Measurements from ENCODE around the gene BCR.

Gene BCR

GRCh38 chr22:23164091-23164490, 16.2 kb upstream of the BCR start:
- no peak overlapping the region for H2AFZ ChIP-seq (ENCODE audit: low read depth, low read length, severe bottlenecking)
- no peak for TF ChIP-seq EZH2phosphoT487 (conservative IDR thresholded peaks at IDR 0.05; ENCODE audit: low read length)
- no peak for TF ChIP-seq CTCF (IDR thresholded peaks at IDR 0.05; ENCODE audit: insufficient read depth, low read length, poor library complexity, severe bottlenecking)

GRCh38 chr22:23166042-23166831, 14.1 kb upstream of the BCR start:
- H3K4me3 ChIP-seq (ENCODE audit: insufficient read depth, low read length, poor library complexity, severe bottlenecking) = no peak overlapping the region
- H3F3A ChIP-seq (ENCODE audit: insufficient read depth) = no peaks in the 10 kb centered on the region
- H3K27me3 ChIP-seq (ENCODE audit: low read length) = no peaks in the 10 kb centered on the region; the same call in 1 of the 2 replicates
- no peaks in the 10 kb centered on the region for H3K36me3 ChIP-seq (ENCODE audit: low read length)
- H4K20me1 ChIP-seq (ENCODE audit: low read depth, low read length) = no peaks in the 10 kb centered on the region
- no peak overlapping the region for H2AFZ ChIP-seq (ENCODE audit: low read depth, low read length, severe bottlenecking)
- no peak overlapping the region for H3K27ac ChIP-seq (ENCODE audit: low read depth, low read length)
- no peak for TF ChIP-seq CTCF (IDR thresholded peaks at IDR 0.05; ENCODE audit: insufficient read depth, low read length, poor library complexity, severe bottlenecking)
- no peaks in the 10 kb centered on the region for H3K79me2 ChIP-seq (ENCODE audit: insufficient read depth, low read length)
- no peaks in the 10 kb centered on the region for H3K9me3 ChIP-seq (ENCODE audit: insufficient read depth, low read length)
- H3K9ac ChIP-seq (ENCODE audit: low read length) = no peak overlapping the region
- H3K4me2 ChIP-seq (ENCODE audit: low read depth, low read length, poor library complexity, severe bottlenecking) = no peak overlapping the region
- no peaks in the 10 kb centered on the region for H3K9me2 ChIP-seq (replicated peaks; ENCODE audit: insufficient read depth, low read length)

More at GRCh38 chr22:23164091-23164490, 16.2 kb upstream of the BCR start:
- Histone ChIP-seq H3K27me3 (ENCODE audit: low read length) (no peaks in the 10 kb centered on the region; the same call in 1 of the 2 replicates), H3K9me2 (replicated peaks; ENCODE audit: insufficient read depth, low read length) (no peaks in the 10 kb centered on the region), H3K27ac (ENCODE audit: low read depth, low read length) (no peak overlapping the region), H3K4me3 (ENCODE audit: insufficient read depth, low read length, poor library complexity, severe bottlenecking) (no peak overlapping the region), H3K36me3 (ENCODE audit: low read length) (no peaks in the 10 kb centered on the region), H4K20me1 (ENCODE audit: low read depth, low read length) (no peaks in the 10 kb centered on the region), H3K9me3 (ENCODE audit: insufficient read depth, low read length) (no peaks in the 10 kb centered on the region), H3K79me2 (ENCODE audit: insufficient read depth, low read length) (no peaks in the 10 kb centered on the region), H3F3A (ENCODE audit: insufficient read depth) (no peaks in the 10 kb centered on the region), H3K4me2 (ENCODE audit: low read depth, low read length, poor library complexity, severe bottlenecking) (no peak overlapping the region), H3K9ac (ENCODE audit: low read length) (no peak overlapping the region)

- H3K27ac ChIP-seq (ENCODE audit: low read depth, low read length) = no peak overlapping the region
- no peaks in the 10 kb centered on the region for H3K79me2 ChIP-seq (ENCODE audit: insufficient read depth, low read length)
- H3K36me3 ChIP-seq (ENCODE audit: low read length) = no peaks in the 10 kb centered on the region
- H3K9me2 ChIP-seq (replicated peaks; ENCODE audit: insufficient read depth, low read length) = no peaks in the 10 kb centered on the region
- TF ChIP-seq CTCF (IDR thresholded peaks at IDR 0.05; ENCODE audit: insufficient read depth, low read length, poor library complexity, severe bottlenecking) = no peak
- TF ChIP-seq EZH2phosphoT487 (conservative IDR thresholded peaks at IDR 0.05; ENCODE audit: low read length) = no peak
- H3F3A ChIP-seq (ENCODE audit: insufficient read depth) = no peaks in the 10 kb centered on the region
- no peak overlapping the region for H3K4me2 ChIP-seq (ENCODE audit: low read depth, low read length, poor library complexity, severe bottlenecking)
- no peak overlapping the region for H2AFZ ChIP-seq (ENCODE audit: low read depth, low read length, severe bottlenecking)
- H4K20me1 ChIP-seq (ENCODE audit: low read depth, low read length) = no peaks in the 10 kb centered on the region
- H3K9me3 ChIP-seq (ENCODE audit: insufficient read depth, low read length) = no peaks in the 10 kb centered on the region
- H3K4me3 ChIP-seq (ENCODE audit: insufficient read depth, low read length, poor library complexity, severe bottlenecking) = no peak overlapping the region
- H3K9ac ChIP-seq (ENCODE audit: low read length) = no peak overlapping the region
- H3K27me3 ChIP-seq (ENCODE audit: low read length) = no peaks in the 10 kb centered on the region; the same call in 1 of the 2 replicates
These were observed 13.3 kb upstream of the BCR start for GRCh38 chr22:23166841-23167616.
